ENCODE data around the gene ADK. TPM values are rescaled to one million over a fixed set of nuclear protein-coding genes. Genes with fewer than 3 reads are reported as not detected.

The ADK gene
- total and polyA plus RNA-seq, 2 donors (not counting 3 experiments of a cell fraction or from before 2014, with no cell fraction given): 11.7 to 46.5 TPM

- no peak overlapping the region for H3K9ac ChIP-seq (replicated peaks; ENCODE audit: extremely low read depth, insufficient read depth, low read length)
Measured at GRCh38 chr10:74598891-74599566, 448.0 kb downstream of the ADK start.

GRCh38 chr10:74599672-74600071, 448.7 kb downstream of the ADK start:
- Histone ChIP-seq H3K9me1 (replicated peaks; ENCODE audit: control insufficient read depth, extremely low read depth, insufficient read depth, low read length) (no peaks in the 10 kb centered on the region), H3K27me3 (ENCODE audit: control insufficient read depth in 2 of 2, insufficient read depth in 2 of 2, low read length in 2 of 2) (no peaks in the 10 kb centered on the region), H3K9me3 (replicated peaks; ENCODE audit: control insufficient read depth, insufficient read depth, low read length) (no peaks in the 10 kb centered on the region), H4K20me1 (replicated peaks; ENCODE audit: control insufficient read depth, extremely low read depth, insufficient read depth, low read length) (no peaks in the 10 kb centered on the region), H3K4me2 (ENCODE audit: insufficient read depth, low read length) (no peak overlapping the region), H3K79me2 (ENCODE audit: control insufficient read depth, insufficient read depth, low read length) (no peaks in the 10 kb centered on the region), H2AFZ (ENCODE audit: low read depth, low read length) (no peak overlapping the region), H3K4me3 (replicated peaks in 1 of 3; ENCODE audit: insufficient read depth in 1 of 3, low read depth in 1 of 3, low read length in 3 of 3) (no peak overlapping the region), H3K36me3 (ENCODE audit: control insufficient read depth in 2 of 2, extremely low read depth in 1 of 2, insufficient read depth in 2 of 2, low read length in 2 of 2) (no peaks in the 10 kb centered on the region), H3K27ac (ENCODE audit: insufficient read depth, low read depth, low read length) (no peak overlapping the region), H3K9ac (replicated peaks; ENCODE audit: extremely low read depth, insufficient read depth, low read length) (no peak overlapping the region), H3K4me1 (ENCODE audit: control insufficient read depth, extremely low read depth, insufficient read depth, low read length) (no peaks in the 10 kb centered on the region)
- no TSS peak for BruUV-seq (replicated peaks)
- CTCF ChIA-PET: interaction anchor here (1.0 kb wide), 1 partner anchor 10 kb away, joined by 3 read pairs; no protein-coding TSS in a partner anchor
- POLR2A ChIA-PET: no interaction called here
- TF ChIP-seq CTCF (IDR thresholded peaks at IDR 0.05; ENCODE audit: extremely low read depth in 1 of 2, insufficient read depth in 1 of 2, low read depth in 1 of 2, low read length in 2 of 2) (no peak), POLR2A (IDR thresholded peaks at IDR 0.05; ENCODE audit: low read depth, low read length) (no peak), MYC (IDR thresholded peaks at IDR 0.05; ENCODE audit: low read depth, low read length) (no peak), JUN (IDR thresholded peaks at IDR 0.05; ENCODE audit: borderline replicate concordance, insufficient read depth, insufficient read length, low read depth) (no peak)
- DNase-seq (ENCODE audit: low read depth, low spot score) (no peak), FAIRE-seq (no peak)
- intact Hi-C loops (cut with micrococcal nuclease): no loop called here
- dilution Hi-C loops (cut with MboI; ENCODE audit: extremely low pct_ligation_motif_present, low sequenced_read_pairs): no loop called here

More at GRCh38 chr10:74598891-74599566, 448.0 kb downstream of the ADK start:
- Histone ChIP-seq H3K4me2 (ENCODE audit: insufficient read depth, low read length) (no peak overlapping the region), H3K27ac (ENCODE audit: insufficient read depth, low read depth, low read length) (no peak overlapping the region), H3K79me2 (ENCODE audit: control insufficient read depth, insufficient read depth, low read length) (no peaks in the 10 kb centered on the region), H3K27me3 (ENCODE audit: control insufficient read depth in 2 of 2, insufficient read depth in 2 of 2, low read length in 2 of 2) (no peaks in the 10 kb centered on the region), H4K20me1 (replicated peaks; ENCODE audit: control insufficient read depth, extremely low read depth, insufficient read depth, low read length) (no peaks in the 10 kb centered on the region), H3K9me3 (replicated peaks; ENCODE audit: control insufficient read depth, insufficient read depth, low read length) (no peaks in the 10 kb centered on the region), H3K9me1 (replicated peaks; ENCODE audit: control insufficient read depth, extremely low read depth, insufficient read depth, low read length) (no peaks in the 10 kb centered on the region), H2AFZ (ENCODE audit: low read depth, low read length) (no peak overlapping the region), H3K4me3 (replicated peaks in 1 of 3; ENCODE audit: insufficient read depth in 1 of 3, low read depth in 1 of 3, low read length in 3 of 3) (no peak overlapping the region), H3K4me1 (ENCODE audit: control insufficient read depth, extremely low read depth, insufficient read depth, low read length) (no peaks in the 10 kb centered on the region), H3K36me3 (ENCODE audit: control insufficient read depth in 2 of 2, extremely low read depth in 1 of 2, insufficient read depth in 2 of 2, low read length in 2 of 2) (no peaks in the 10 kb centered on the region)
- FAIRE-seq: peak; percentile 15
- CTCF ChIA-PET: interaction anchor here (1.0 kb wide), 2 partner anchors 9 to 23 kb away, joined by 3 read pairs; no protein-coding TSS in a partner anchor
- dilution Hi-C loops (cut with MboI; ENCODE audit: extremely low pct_ligation_motif_present, low sequenced_read_pairs) (no loop called here), intact Hi-C loops (cut with micrococcal nuclease) (no loop called here)
- TF ChIP-seq EZH2 (IDR thresholded peaks at IDR 0.05; ENCODE audit: borderline replicate concordance, low read depth, low read length, severe bottlenecking) (no peak), POLR2AphosphoS5 (IDR thresholded peaks at IDR 0.05; ENCODE audit: insufficient read depth, low read depth, low read length) (no peak), FOS (IDR thresholded peaks at IDR 0.05; ENCODE audit: borderline replicate concordance, insufficient read depth, low read length) (no peak), MYC (IDR thresholded peaks at IDR 0.05; ENCODE audit: low read depth, low read length) (no peak), POLR2A (IDR thresholded peaks at IDR 0.05; ENCODE audit: low read depth, low read length) (no peak)
- no peak for DNase-seq (ENCODE audit: low read depth, low spot score)
- POLR2A ChIA-PET: no interaction called here
- no TSS peak for BruUV-seq (replicated peaks)

Data from endothelial cell of umbilical vein (primary cell).